A549 (cell line): Measurements from ENCODE around the gene IPO4. TPM values are rescaled to one million over a fixed set of nuclear protein-coding genes. Genes with fewer than 3 reads are reported as not detected.
A peak's percentile ranks its signal among the peaks of the same experiment; 100 is the strongest.

Experiments
- ATAC-seq, 2 experiments: fragments of 200-7000 bp in 1 of 2; fragments of >200 bp in 1 of 2; cut with Nextera tagmentation in 1 of 2; cut with Tn5 transposase in 1 of 2; 3 replicates each; pipeline versions ENCODE4 v1.8.0 to v1.9.1; 2018 to 2020; ENCODE audit warnings: mild to moderate bottlenecking in 1 of 2, moderate library complexity in 1 of 2
- CTCF ChIA-PET: fragments of 300-600 bp; sonication (Branson Sonifier 250); formaldehyde crosslinking; extraction: SDS; loops from one replicate; lab custom pipeline; 2021; ENCODE audit warnings: antibody characterized with exemption, inconsistent platforms; lab: Yijun Ruan, JAX
- POLR2A ChIA-PET: fragments of 350-600 bp; formaldehyde crosslinking; extraction: SDS; loops from one replicate; lab custom pipeline; 2021; ENCODE audit warnings: antibody characterized with exemption, inconsistent platforms; lab: Yijun Ruan, JAX
- DNase-seq, 2 experiments: peaks; one replicate each; pipeline versions ENCODE4 v3.0.0 to v3.0.0-alpha.2; 2011 to 2016; ENCODE audit warnings: low read depth in 1 of 2, low spot score in 1 of 2
- FAIRE-seq: peaks from 2 replicates; lab custom pipeline; 2011; peaks lifted over from hg19 to GRCh38; lab: Jason Lieb, UNC
- H3K27ac ChIP-seq, 2 experiments: fragments of >200 bp; sonication (Bioruptor Twin); formaldehyde crosslinking; 3 replicates each; pipeline ENCODE4 v1.5.1; 2016 to 2017
- H3K4me1 ChIP-seq: fragments of >200 bp; sonication (Bioruptor Twin); formaldehyde crosslinking; 3 replicates; pipeline ENCODE4 v1.6.1; 2016
- H3K4me2 ChIP-seq: fragments of >200 bp; sonication (Bioruptor Twin); formaldehyde crosslinking; 3 replicates; pipeline ENCODE4 v1.6.1; 2016
- H3K4me3 ChIP-seq: fragments of >200 bp; sonication (Bioruptor Twin); formaldehyde crosslinking; 3 replicates; pipeline ENCODE4 v1.5.1; 2016
- H3K9me3 ChIP-seq: fragments of >200 bp; sonication (Bioruptor Twin); formaldehyde crosslinking; 3 replicates; pipeline ENCODE4 v1.6.1; 2016
- BHLHE40 ChIP-seq: IDR thresholded peaks from 2 replicates; pipeline ENCODE4 v1.6.1; 2012; ENCODE audit warnings: low read depth, low read length, inconsistent platforms
- CBX8 ChIP-seq: fragments of 200-600 bp; sonication (generic); IDR thresholded peaks from 2 replicates; pipeline ENCODE4 v1.6.1; 2016
- CEBPB ChIP-seq, 2 experiments: fragments of >200 bp in 1 of 2; sonication (Bioruptor Twin) in 1 of 2; formaldehyde crosslinking in 1 of 2; IDR thresholded peaks; 2 replicates each; pipeline ENCODE4 v1.6.1; 2012 to 2016
- EHF ChIP-seq: fragments of 250-450 bp; sonication (Bioruptor Pico); IDR thresholded peaks from 2 replicates; pipeline ENCODE4 v1.5.0; 2020; ENCODE audit warnings: mild to moderate bottlenecking
- EP300 ChIP-seq, 2 experiments: fragments of >200 bp; sonication (Bioruptor Twin); formaldehyde crosslinking; IDR thresholded peaks; 2 replicates in 1 of 2; 3 replicates in 1 of 2; pipeline ENCODE4 v1.6.1; 2016 to 2017
- FOXS1 ChIP-seq: fragments of 250-450 bp; sonication (Bioruptor Pico); IDR thresholded peaks from 2 replicates; pipeline ENCODE4 v1.5.0; 2020; ENCODE audit warnings: mild to moderate bottlenecking, moderate library complexity
- HDAC2 ChIP-seq: fragments of 200-600 bp; sonication (generic); IDR thresholded peaks from 2 replicates; pipeline ENCODE4 v1.6.1; 2016
- HMGXB4 ChIP-seq: fragments of 250-450 bp; sonication (Bioruptor Pico); IDR thresholded peaks from 2 replicates; pipeline ENCODE4 v1.5.0; 2021; ENCODE audit warnings: mild to moderate bottlenecking, moderate library complexity, borderline replicate concordance
- HOXA7 ChIP-seq: fragments of 250-450 bp; sonication (Bioruptor Pico); IDR thresholded peaks from 2 replicates; pipeline ENCODE4 v1.5.0; 2020; ENCODE audit warnings: mild to moderate bottlenecking, moderate library complexity
- HOXB5 ChIP-seq: fragments of 250-450 bp; sonication (Bioruptor Pico); IDR thresholded peaks from 2 replicates; pipeline ENCODE4 v1.5.0; 2020; ENCODE audit warnings: mild to moderate bottlenecking, moderate library complexity
- KDM1A ChIP-seq: fragments of 200-600 bp; sonication (generic); IDR thresholded peaks from 2 replicates; pipeline ENCODE4 v1.6.1; 2016; ENCODE audit warnings: low read depth, mild to moderate bottlenecking
- KDM5A ChIP-seq: fragments of 200-600 bp; sonication (generic); IDR thresholded peaks from 2 replicates; pipeline ENCODE4 v1.6.1; 2016; ENCODE audit warnings: antibody characterized with exemption, mild to moderate bottlenecking
- MAFK ChIP-seq: fragments of 450-650 bp; IDR thresholded peaks from 2 replicates; pipeline ENCODE4 v1.6.1; 2014; ENCODE audit not compliant: partially characterized antibody
- MAZ ChIP-seq: fragments of 150-350 bp; IDR thresholded peaks from 2 replicates; pipeline ENCODE4 v1.6.1; 2014; ENCODE audit warnings: antibody characterized with exemption, low read depth, low read length, borderline replicate concordance
- NFE2L2 ChIP-seq: fragments of 150-350 bp; conservative IDR thresholded peaks from 2 replicates; pipeline ENCODE4 v1.6.1; 2014; ENCODE audit warnings: low read length
- NR3C1 ChIP-seq: fragments of >200 bp; sonication (Bioruptor Twin); formaldehyde crosslinking; IDR thresholded peaks from 3 replicates; pipeline ENCODE4 v1.6.1; 2017
- POLR2A ChIP-seq: IDR thresholded peaks from 2 replicates; pipeline ENCODE4 v1.6.1; 2012; ENCODE audit warnings: mild to moderate bottlenecking, low read length
- POLR2AphosphoS2 ChIP-seq: conservative IDR thresholded peaks from 2 replicates; pipeline ENCODE4 v1.6.1; 2012; ENCODE audit warnings: low read length, improper control_type of control experiment, inconsistent platforms
- RARB ChIP-seq: fragments of 250-450 bp; sonication (Bioruptor Pico); IDR thresholded peaks from 2 replicates; pipeline ENCODE4 v1.8.0; 2021; ENCODE audit warnings: mild to moderate bottlenecking, moderate library complexity
- RFX5 ChIP-seq: fragments of 450-650 bp; IDR thresholded peaks from 2 replicates; pipeline ENCODE4 v1.7.1; 2014; ENCODE audit warnings: antibody characterized with exemption, mild to moderate bottlenecking, moderate library complexity
- SMC3 ChIP-seq: fragments of >200 bp; sonication (Bioruptor Twin); formaldehyde crosslinking; IDR thresholded peaks from 3 replicates; pipeline ENCODE4 v1.6.1; 2018; ENCODE audit warnings: inconsistent platforms
- USF2 ChIP-seq: fragments of 450-650 bp; IDR thresholded peaks from 2 replicates; pipeline ENCODE4 v1.6.1; 2014; ENCODE audit warnings: antibody characterized with exemption
- ZFP36 ChIP-seq: fragments of 450-650 bp; IDR thresholded peaks from 2 replicates; pipeline ENCODE4 v1.6.1; 2014; ENCODE audit warnings: borderline replicate concordance; ENCODE audit not compliant: partially characterized antibody
- WGBS: methylation state at CpG from one replicate; pipeline ENCODE4 v1.1.6; 2017; ENCODE audit errors: missing lambda C conversion rate; 5-methylcytosine and 5-hydroxymethylcytosine counted together
- polyA plus RNA-seq, 4 experiments: library from polyadenylated mRNA; depleted of rRNA in 3 of 4; stranded (reverse); fragments of >200 nt; fragmentation: RNase III in 1 of 4; extraction: RNeasy Plus Mini Kit Qiagen cat#74134 plus additional on column Dnase treatment in 1 of 4; gene quantifications; 2 replicates in 3 of 4; 3 replicates in 1 of 4; pipeline ENCODE4 v1.2.3, GENCODE V29; 2011 to 2017
- TF ChIP-seq, protein P1 (sequence below): IDR thresholded peaks from 2 replicates; pipeline ENCODE4 v1.6.1; 2012
- TF ChIP-seq, protein P2 (sequence below): IDR thresholded peaks from 2 replicates; pipeline ENCODE4 v1.6.1; 2012

Gene IPO4
- polyA plus RNA-seq, 2 of the 4 experiments (the other 2 are of a cell fraction): 37.1 to 91.7 TPM

GRCh38 chr14:24179961-24180796, 8.4 kb downstream of the IPO4 start:
- WGBS: 90% methylated on average over 18 of the region's 18 CpGs
- Histone ChIP-seq H3K4me2 (no peak overlapping the region), H3K27ac (no peak overlapping the region), H3K9me3 (no peaks in the 10 kb centered on the region), H3K4me1 (no peaks in the 10 kb centered on the region), H3K4me3 (no peak overlapping the region)
- ATAC-seq (0 out of 6 replicates have a peak, but pooled peaks of 1 of the 2 experiments have one; percentile 3), DNase-seq (no peak), FAIRE-seq (no peak)
- no peak for TF ChIP-seq KDM5A
- no peak for TF ChIP-seq MAFK
- TF ChIP-seq HOXB5 (CRISPR knock-in tag): no peak
- TF ChIP-seq NR3C1: no peak
- TF ChIP-seq EHF (CRISPR knock-in tag): no peak
- TF ChIP-seq RARB (CRISPR knock-in tag): no peak
- TF ChIP-seq HOXA7 (CRISPR knock-in tag): no peak
- TF ChIP-seq BHLHE40: no peak
- TF ChIP-seq CBX8: no peak
- TF ChIP-seq MAZ: no peak
- no peak for TF ChIP-seq ZFP36
- ChIA-PET CTCF (interaction anchor here (0.5 to 8.0 kb wide), 8 partner anchors 9 to 60 kb away, joined by 3 to 64 read pairs (median 4); partner anchors contain the start of genes IRF9, MDP1 and PSME2), POLR2A (interaction anchor here (0.9 to 1.9 kb wide), 3 partner anchors 9 to 19 kb away, joined by 3 to 9 read pairs (median 5); partner anchors contain the start of genes IPO4, IRF9 and TM9SF1)

GRCh38 chr14:24179294-24179960, 9.2 kb downstream of the IPO4 start:
- ATAC-seq: peak in 1 of 2 experiments; percentile 1; a peak in 1 of 6 replicates
- no peaks in the 10 kb centered on the region for H3K9me3 ChIP-seq
- 96% methylated on average over 12 of the region's 14 CpGs for WGBS
- ChIA-PET POLR2A (interaction anchor here (1.7 to 1.9 kb wide), 2 partner anchors 9 to 18 kb away, joined by 5 to 9 read pairs; partner anchors contain the start of genes IPO4 and IRF9), CTCF (interaction anchor here (1.1 to 8.0 kb wide), 3 partner anchors 8 to 19 kb away, joined by 4 to 64 read pairs (median 4); partner anchors contain the start of gene IRF9)
- no peak overlapping the region for H3K27ac ChIP-seq
- H3K4me1 ChIP-seq: no peaks in the 10 kb centered on the region
- no peak overlapping the region for H3K4me3 ChIP-seq
- FAIRE-seq: no peak
- no peak for DNase-seq
- H3K4me2 ChIP-seq: no peak overlapping the region
- TF ChIP-seq, protein P1, sequence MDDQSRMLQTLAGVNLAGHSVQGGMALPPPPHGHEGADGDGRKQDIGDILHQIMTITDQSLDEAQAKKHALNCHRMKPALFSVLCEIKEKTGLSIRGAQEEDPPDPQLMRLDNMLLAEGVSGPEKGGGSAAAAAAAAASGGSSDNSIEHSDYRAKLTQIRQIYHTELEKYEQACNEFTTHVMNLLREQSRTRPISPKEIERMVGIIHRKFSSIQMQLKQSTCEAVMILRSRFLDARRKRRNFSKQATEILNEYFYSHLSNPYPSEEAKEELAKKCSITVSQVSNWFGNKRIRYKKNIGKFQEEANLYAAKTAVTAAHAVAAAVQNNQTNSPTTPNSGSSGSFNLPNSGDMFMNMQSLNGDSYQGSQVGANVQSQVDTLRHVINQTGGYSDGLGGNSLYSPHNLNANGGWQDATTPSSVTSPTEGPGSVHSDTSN: no peak
- TF ChIP-seq, protein P2, sequence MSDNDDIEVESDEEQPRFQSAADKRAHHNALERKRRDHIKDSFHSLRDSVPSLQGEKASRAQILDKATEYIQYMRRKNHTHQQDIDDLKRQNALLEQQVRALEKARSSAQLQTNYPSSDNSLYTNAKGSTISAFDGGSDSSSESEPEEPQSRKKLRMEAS: no peak

DNA sequence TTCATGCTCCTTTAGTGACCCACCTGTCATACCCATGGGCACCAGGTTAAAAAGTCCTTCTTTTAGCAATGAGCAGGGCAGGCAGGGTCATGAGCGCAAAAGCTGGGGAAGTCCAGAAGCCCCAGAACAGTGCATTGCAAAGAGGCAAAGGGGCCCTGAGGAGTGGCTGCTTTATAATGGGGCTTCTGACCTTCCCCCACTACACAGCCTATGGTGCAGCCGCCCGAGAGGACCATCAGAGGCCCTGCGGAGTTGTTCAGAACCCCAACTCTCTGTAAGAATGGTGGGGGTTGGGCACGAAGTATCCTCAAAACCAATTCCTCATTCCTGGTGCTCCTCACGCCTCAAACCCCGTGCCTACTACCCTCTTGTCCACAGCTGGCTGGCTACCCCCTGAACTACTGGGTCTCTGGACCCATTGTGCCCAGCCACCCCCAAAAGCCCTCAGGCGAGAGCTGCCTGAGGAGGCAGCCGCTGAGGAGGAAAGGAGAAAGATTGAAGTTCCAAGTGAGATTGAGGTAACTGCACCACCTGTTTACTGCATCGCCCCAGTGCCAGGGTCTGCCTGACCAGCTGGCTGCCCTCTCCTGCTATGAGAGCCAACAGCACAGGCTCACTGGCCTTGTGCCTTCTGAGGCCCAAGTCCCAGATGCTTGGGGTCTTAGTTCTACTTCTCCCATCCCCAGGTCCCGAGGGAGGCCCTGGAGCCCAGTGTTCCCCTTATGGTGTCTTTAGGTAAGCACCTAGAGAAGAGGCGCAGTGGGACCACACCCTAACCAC, 10.0 kb downstream of the IPO4 start:
- POLR2A ChIA-PET: interaction anchor here (1.7 to 1.9 kb wide), 2 partner anchors 10 to 18 kb away, joined by 5 to 9 read pairs; partner anchors contain the start of genes IPO4 and IRF9
- CTCF ChIA-PET: interaction anchor here (1.1 to 8.0 kb wide), 3 partner anchors 8 to 18 kb away, joined by 4 to 64 read pairs (median 4); partner anchors contain the start of gene IRF9

More for the DNA sequence above, 10.0 kb downstream of the IPO4 start:
- no peak for DNase-seq
- no peak for ATAC-seq
- Histone ChIP-seq H3K27ac (no peak overlapping the region), H3K4me3 (no peak overlapping the region), H3K4me2 (no peak overlapping the region), H3K4me1 (no peaks in the 10 kb centered on the region), H3K9me3 (no peaks in the 10 kb centered on the region)
- FAIRE-seq: no peak
- TF ChIP-seq HOXB5 (CRISPR knock-in tag): no peak
- no peak for TF ChIP-seq FOXS1
- no peak for TF ChIP-seq CEBPB (IDR thresholded peaks at IDR 0.05)
- no peak for TF ChIP-seq POLR2A
- TF ChIP-seq EP300 (IDR thresholded peaks at IDR 0.05): no peak
- TF ChIP-seq MAFK: no peak
- TF ChIP-seq KDM1A: no peak
- no peak for TF ChIP-seq NFE2L2
- TF ChIP-seq HDAC2: no peak
- TF ChIP-seq NR3C1: no peak
- TF ChIP-seq POLR2AphosphoS2: no peak
- no peak for TF ChIP-seq MAZ
- no peak for TF ChIP-seq HMGXB4
- no peak for TF ChIP-seq RFX5
- TF ChIP-seq USF2: no peak
- no peak for TF ChIP-seq SMC3
- WGBS: 88% methylated on average over 12 of the region's 12 CpGs
